ENCODE data around the gene SEZ6L2.

DNA sequence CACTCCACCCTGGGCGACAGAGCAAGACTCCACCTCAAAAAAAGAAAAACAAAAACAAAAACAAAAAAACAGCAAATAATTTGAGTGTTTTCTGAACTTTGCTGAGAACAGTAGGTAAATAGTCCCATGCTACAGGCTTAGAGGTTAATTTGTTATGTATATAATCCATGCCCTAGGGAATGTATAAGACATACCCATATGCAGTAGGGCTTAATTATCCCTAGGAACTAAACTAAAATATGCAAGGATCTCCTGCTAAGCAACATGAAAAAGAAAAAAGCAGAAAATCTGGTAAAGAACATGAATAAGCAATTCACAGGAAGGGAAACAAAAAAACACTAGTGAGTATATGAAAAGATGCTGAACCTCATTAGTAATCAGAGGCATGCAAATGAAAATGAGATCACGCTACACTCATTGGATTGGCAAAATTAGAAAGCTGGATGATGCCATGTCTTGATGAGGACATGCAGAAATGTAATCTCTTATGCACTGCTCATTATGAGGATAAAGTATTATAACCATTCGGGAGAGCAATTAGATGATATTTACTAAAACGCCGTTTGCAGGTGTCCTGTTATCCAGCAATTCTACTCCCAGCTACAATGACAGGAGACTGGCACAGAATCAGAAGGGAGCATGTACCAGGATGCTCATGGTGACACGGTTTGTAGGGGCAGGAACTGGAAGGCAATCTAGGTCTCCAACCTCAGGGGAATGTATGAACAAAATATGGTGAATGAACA, 21.1 kb upstream of the SEZ6L2 start:
- no peak for TF ChIP-seq POLR2AphosphoS5 (IDR thresholded peaks at IDR 0.05; ENCODE audit: borderline replicate concordance, low read depth, low read length)
- no peak for TF ChIP-seq EZH2 (IDR thresholded peaks at IDR 0.05)
- no peak for TF ChIP-seq FOXP2 (optimal IDR thresholded peaks at IDR 0.05; ENCODE audit: control extremely low read depth, extremely low read length, insufficient read depth)

Data from SK-N-MC (cell line).